GM12892 (cell line): ENCODE results near the gene CAPN1.

Experiments
- POLR2A ChIP-seq: IDR thresholded peaks from 2 replicates; pipeline ENCODE4 v1.6.1; 2011; ENCODE audit warnings: low read depth, low read length, control low read depth
- POLR2AphosphoS5 ChIP-seq: IDR thresholded peaks from 2 replicates; pipeline ENCODE4 v1.6.1; 2011; ENCODE audit warnings: low read depth, low read length, control low read depth
- TAF1 ChIP-seq: IDR thresholded peaks from 2 replicates; pipeline ENCODE4 v1.6.1; 2011; ENCODE audit warnings: low read depth, mild to moderate bottlenecking, control low read depth, low read length, borderline replicate concordance

GRCh38 chr11:65211293-65212105 lies 29.8 kb downstream of the CAPN1 start:
- TF ChIP-seq POLR2AphosphoS5: no peak
- no peak for TF ChIP-seq TAF1
- no peak for TF ChIP-seq POLR2A
